Natural killer cell treated with Interleukin-12 subunit alpha and Interleukin-12 subunit beta and Interleukin-15 and Interleukin-18, amount 100 ng/mL, for 72 hours (primary cell): ENCODE measurements around the gene RALGDS. TPM values are rescaled to one million over a fixed set of nuclear protein-coding genes. Genes with fewer than 3 reads are reported as not detected.

Experiments used
- ATAC-seq, 2 donors: fragments of 150-1000 bp; cut with Tn5 transposase in 1 of 2; sonication (Bioruptor Pico), chemical (Tn5 transposase) in 1 of 2; 2 replicates each; pipeline ENCODE4 v1.10.0; 2021
- DNase-seq: peaks from one replicate; pipeline ENCODE4 v3.0.0; 2022; ENCODE audit warnings: low spot score
- H3K27ac Mint-ChIP-seq, 2 donors: 1 replicate in 1 of 2; 2 replicates in 1 of 2; pipeline ENCODE4 v1.8.0; 2022; ENCODE audit warnings: mixed read lengths in 2 of 2, mild to moderate bottlenecking in 1 of 2, moderate library complexity in 1 of 2
- H3K27me3 Mint-ChIP-seq, 2 donors: 1 replicate in 1 of 2; 2 replicates in 1 of 2; pipeline ENCODE4 v1.8.0; 2022; ENCODE audit warnings: mixed read lengths in 2 of 2
- H3K36me3 Mint-ChIP-seq: one replicate; pipeline ENCODE4 v1.8.0; 2022; ENCODE audit warnings: mixed read lengths
- H3K4me1 Mint-ChIP-seq, 2 donors: 1 replicate in 1 of 2; 2 replicates in 1 of 2; pipeline ENCODE4 v1.8.0; 2022; ENCODE audit warnings: low read depth in 2 of 2, mixed read lengths in 2 of 2, mild to moderate bottlenecking in 1 of 2
- H3K4me3 Mint-ChIP-seq: one replicate; pipeline ENCODE4 v1.8.0; 2022; ENCODE audit warnings: mixed read lengths
- H3K9me3 Mint-ChIP-seq: 2 replicates; pipeline ENCODE4 v1.8.0; 2022; ENCODE audit warnings: mixed read lengths
- total RNA-seq, 2 donors: library from RNA; stranded (reverse); gene quantifications; one replicate each; pipeline ENCODE4 v1.2.3, GENCODE V29; 2022

Gene RALGDS
- total RNA-seq, 2 donors from 2014 or later, result 138 to 159 TPM

DNA sequence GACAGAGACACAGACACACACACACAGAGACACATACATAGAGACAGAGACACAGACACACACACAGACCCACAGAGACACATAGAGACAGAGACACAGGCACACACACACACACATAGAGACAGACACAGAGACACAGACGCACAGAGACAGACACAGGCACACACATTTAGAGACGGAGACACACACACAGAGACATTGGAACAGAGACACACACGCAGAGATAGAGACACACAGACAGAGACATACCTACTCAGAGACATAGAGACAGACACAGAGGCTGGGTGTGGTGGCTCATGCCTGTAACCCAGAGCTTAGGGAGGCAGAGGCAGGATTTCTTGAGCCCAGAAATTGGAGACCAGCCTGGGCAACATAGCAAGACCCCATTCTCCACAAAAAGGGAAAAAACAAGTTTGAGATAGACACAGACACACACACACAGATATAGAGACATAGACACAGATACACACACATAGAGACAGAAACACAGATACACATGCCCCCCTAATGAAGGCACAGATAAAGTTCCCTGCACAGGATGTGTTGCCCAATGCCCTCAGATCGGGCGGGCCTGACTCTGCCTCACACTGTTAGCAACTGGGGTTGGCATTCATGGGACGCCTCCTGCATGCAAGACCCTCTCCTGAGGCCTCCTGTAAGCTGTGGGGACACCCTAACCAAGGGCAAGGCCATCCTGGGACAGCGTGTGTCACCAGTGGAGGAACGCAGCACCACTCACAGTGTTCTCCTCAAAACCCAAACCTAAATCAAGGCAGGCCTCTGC, 3.3 kb upstream of the RALGDS start:
- no peaks in the 10 kb centered on the region for H3K9me3 Mint-ChIP-seq
- H3K27ac Mint-ChIP-seq, result peak overlapping the region; percentile 74 to 90
- peak overlapping the region; percentile 72 for H3K4me3 Mint-ChIP-seq
- ATAC-seq, result no peak
- no peak for DNase-seq
- H3K4me1 Mint-ChIP-seq, result peaks cover 49 to 66% of the 10 kb centered on the region in 2 donors
- H3K36me3 Mint-ChIP-seq, result no peaks in the 10 kb centered on the region
- no peaks in the 10 kb centered on the region for H3K27me3 Mint-ChIP-seq

DNA sequence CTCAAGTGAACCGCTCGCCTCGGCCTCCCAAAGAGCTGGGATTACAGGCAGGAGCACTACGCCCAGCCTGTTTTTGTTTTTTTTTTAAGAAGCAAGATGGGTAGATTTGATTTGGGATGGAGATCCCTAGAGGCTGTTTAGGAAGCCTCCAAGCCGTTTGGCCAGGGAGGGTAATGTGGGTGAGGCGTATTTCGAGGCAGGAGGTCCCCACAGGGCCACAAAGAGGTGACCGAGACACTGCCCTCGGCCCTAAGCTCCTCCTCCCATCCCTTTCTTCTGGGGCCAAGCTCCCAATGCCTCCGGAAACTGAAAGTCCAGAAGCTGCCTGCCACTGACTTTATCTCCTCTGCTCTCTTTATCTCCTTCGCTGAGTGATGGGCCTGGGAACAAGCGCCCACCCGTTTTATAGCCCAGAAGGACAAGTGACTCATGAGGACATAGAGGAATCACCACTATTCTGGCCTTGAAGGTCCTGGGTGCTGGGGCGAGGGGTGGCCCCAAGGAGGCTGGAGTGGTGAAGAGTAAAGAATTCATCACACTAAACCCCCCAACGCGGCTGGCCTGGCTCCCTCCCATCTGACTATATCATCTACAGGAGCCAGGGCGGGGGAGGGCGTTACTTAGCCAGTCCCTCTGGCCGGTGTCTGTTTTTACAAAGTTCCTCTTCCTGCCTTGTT, 2.0 kb upstream of the RALGDS start:
- Mint-ChIP-seq H3K36me3 (no peaks in the 10 kb centered on the region), H3K4me3 (peak overlapping the region; percentile 72), H3K9me3 (no peaks in the 10 kb centered on the region), H3K4me1 (peaks cover 54 to 71% of the 10 kb centered on the region in 2 donors), H3K27me3 (no peaks in the 10 kb centered on the region), H3K27ac (peak overlapping the region; percentile 74 to 90)
- ATAC-seq, result no peak
- DNase-seq, result no peak

DNA sequence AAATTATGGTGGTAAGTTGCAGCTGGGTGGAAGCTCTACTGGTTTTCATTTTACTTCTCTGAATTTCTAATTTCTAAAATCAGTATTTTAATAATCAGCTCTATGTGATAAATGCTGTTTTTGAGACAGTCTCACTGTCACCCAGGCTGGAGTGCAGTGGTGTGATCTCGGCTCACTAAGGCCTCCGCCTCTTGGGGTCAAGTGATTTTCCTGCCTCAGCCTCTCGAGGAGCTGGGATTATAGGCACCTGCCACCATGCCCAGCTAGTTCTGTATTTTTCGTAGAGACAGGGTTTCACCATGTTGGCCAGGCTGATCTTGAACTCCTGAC, 1.5 kb upstream of the RALGDS start:
- ATAC-seq (no peak), DNase-seq (no peak)
- H3K9me3 Mint-ChIP-seq, result no peaks in the 10 kb centered on the region
- no peaks in the 10 kb centered on the region for H3K36me3 Mint-ChIP-seq
- peak overlapping the region; percentile 72 for H3K4me3 Mint-ChIP-seq
- H3K27ac Mint-ChIP-seq, result peak overlapping the region; percentile 74 to 90
- no peaks in the 10 kb centered on the region for H3K27me3 Mint-ChIP-seq
- H3K4me1 Mint-ChIP-seq, result peaks cover 53 to 71% of the 10 kb centered on the region in 2 donors

DNA sequence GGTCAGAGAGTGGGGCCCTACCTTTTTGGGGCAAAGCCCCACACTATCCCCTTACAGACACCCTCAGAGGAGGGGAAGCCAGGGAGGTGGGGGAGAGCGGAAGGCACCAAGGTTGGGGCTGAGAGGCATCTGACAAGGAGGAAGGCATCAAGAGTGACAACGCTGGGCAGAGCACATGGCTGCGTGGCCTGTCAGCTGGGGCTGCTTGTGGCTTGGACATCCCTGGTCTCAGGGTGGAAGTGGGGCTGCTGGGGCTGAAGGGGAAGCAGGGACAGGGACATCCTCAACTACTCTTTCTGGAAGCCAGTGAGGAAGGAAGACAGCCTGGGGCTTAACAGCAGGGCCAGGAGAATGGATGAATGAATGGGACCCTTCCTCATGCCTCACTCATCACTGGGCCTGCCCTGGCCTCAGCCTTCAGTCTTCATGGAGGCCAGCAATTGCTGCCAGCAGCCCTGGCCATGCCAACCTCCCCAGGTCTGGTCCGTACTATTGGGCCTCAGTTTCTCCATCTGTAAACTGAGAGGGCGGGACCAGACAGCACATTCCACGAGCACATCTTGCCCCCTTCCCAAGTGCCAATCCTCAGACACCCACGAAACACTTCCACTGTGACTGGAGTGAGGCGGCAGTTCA, 993 bp upstream of the RALGDS start:
- DNase-seq (no peak), ATAC-seq (no peak)
- H3K4me3 Mint-ChIP-seq, result peak overlapping the region; percentile 61
- no peaks in the 10 kb centered on the region for H3K27me3 Mint-ChIP-seq
- H3K27ac Mint-ChIP-seq, result peak overlapping the region; percentile 74 to 90
- no peaks in the 10 kb centered on the region for H3K9me3 Mint-ChIP-seq
- H3K36me3 Mint-ChIP-seq, result no peaks in the 10 kb centered on the region
- H3K4me1 Mint-ChIP-seq, result peaks cover 54 to 68% of the 10 kb centered on the region in 2 donors

DNA sequence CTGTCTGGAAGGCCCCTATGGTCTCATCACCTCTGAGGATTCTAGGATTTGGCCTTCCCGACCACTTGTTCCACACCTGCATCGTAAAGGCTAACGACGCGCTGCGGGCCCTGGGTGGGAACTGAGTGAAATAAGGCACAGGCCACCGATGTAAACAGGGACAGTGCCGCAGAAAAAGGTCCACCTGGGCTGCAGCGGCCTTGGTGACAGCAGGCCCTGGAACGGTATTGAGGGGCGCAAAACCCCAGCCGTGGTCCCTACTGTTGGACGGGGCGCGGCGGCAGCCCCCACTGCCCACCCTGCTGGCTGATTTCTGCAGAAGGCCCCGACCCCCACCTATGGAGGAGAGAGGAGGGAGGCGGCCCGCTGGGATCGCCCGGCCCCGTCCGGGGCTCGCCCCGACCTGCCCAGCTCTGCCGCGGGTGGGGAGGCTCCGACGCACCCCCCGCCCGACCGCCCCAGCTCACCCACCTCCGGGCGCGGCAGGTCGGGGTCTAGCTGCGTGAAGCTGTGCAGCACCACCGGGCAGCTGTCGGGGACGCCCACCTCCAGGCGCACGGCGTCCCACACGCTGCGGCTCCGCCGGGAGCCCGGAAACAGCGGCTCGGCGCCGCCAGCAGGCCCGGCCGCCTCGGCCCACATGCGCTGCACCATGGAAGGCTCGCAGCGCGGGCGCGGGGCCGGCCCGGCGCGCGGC, 391 bp downstream of the RALGDS start:
- peaks cover 54 to 60% of the 10 kb centered on the region in 2 donors for H3K4me1 Mint-ChIP-seq
- DNase-seq, result no peak

DNA sequence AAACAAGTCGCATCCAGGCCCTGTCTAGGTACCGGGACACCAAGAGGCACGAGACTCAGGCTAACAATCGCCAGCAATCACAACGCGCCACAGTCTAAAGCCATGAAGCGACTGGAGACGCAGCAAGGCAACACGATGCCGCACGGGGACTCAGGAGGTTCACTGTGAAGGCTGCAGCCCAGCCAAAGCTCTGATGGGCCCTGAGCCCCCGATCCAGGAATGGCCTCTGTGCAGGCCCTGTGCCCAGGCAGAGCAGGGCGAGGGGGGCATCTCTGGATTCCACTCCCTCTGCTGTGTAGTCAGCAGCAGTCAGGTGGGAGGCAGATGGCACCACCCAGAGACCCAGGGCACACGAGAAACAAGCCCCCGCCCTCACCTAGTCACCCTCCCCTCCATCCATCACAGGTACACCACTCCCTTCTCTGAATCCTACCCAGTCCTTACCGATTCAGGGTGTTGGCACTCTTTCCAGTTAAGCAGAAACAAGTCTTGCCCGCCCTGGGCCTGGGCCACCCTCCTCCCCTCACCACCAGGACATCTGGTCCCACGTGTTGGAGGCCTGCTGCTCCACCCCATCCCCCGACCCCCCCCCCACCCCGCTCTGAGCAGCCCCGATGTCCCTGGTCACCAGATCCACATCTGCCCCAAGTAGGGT, 1.1 kb downstream of the RALGDS start:
- peak overlapping the region; percentile 48 to 60 for H3K27ac Mint-ChIP-seq
- ATAC-seq (no peak), DNase-seq (no peak)
- H3K4me3 Mint-ChIP-seq, result peak overlapping the region; percentile 83
- H3K27me3 Mint-ChIP-seq, result no peaks in the 10 kb centered on the region
- no peaks in the 10 kb centered on the region for H3K36me3 Mint-ChIP-seq
- no peaks in the 10 kb centered on the region for H3K9me3 Mint-ChIP-seq
- H3K4me1 Mint-ChIP-seq, result peaks cover 58 to 62% of the 10 kb centered on the region in 2 donors

More for the DNA sequence above, 391 bp downstream of the RALGDS start:
- no peaks in the 10 kb centered on the region for H3K36me3 Mint-ChIP-seq
- H3K27me3 Mint-ChIP-seq, result no peaks in the 10 kb centered on the region
- H3K9me3 Mint-ChIP-seq, result no peaks in the 10 kb centered on the region
- ATAC-seq, result no peak
- peak overlapping the region; percentile 83 for H3K4me3 Mint-ChIP-seq
- peak overlapping the region; percentile 48 to 60 for H3K27ac Mint-ChIP-seq

DNA sequence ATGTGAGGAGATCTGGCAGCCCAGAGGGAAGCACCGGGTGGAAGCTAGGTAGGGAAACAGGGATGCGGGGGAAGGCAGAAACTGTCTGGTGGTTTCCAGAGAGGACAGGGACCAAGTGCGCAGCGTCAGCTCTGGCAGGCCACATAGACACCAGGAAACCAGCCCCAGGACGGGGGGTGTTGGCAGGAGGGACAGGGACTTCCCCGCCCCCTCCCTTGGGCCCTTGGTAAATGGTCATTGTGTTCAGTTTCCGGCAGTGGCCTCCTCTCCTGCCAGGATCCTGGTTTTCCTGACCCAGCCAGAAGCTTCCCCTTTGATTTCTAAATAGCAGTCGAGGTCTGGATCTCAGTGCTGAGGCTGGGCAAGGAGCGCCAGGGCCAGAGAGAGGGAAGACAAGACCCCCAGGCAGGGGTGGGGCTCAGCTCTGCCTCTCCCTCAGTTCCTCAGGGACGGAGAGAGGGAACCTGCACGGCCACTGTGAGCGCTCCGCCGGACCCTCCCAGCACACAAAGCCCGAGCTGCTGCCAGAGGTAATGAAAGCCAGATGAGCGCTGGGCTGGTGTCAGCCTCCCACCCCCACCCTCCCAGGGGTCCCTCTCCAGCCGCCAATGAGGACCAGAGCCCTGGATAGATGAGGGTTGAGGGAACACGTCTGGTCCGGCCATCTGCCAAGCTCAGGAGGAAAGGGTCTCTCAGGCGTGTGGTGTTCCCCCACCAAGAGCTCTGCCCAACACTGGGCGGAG, 1.8 kb downstream of the RALGDS start:
- H3K4me1 Mint-ChIP-seq, result peaks cover 55 to 62% of the 10 kb centered on the region in 2 donors
- H3K9me3 Mint-ChIP-seq, result no peaks in the 10 kb centered on the region
- H3K36me3 Mint-ChIP-seq, result no peaks in the 10 kb centered on the region
- no peaks in the 10 kb centered on the region for H3K27me3 Mint-ChIP-seq
- H3K27ac Mint-ChIP-seq, result peak overlapping the region; percentile 85 to 97
- DNase-seq, result no peak
- no peak for ATAC-seq
- H3K4me3 Mint-ChIP-seq, result peak overlapping the region; percentile 83

DNA sequence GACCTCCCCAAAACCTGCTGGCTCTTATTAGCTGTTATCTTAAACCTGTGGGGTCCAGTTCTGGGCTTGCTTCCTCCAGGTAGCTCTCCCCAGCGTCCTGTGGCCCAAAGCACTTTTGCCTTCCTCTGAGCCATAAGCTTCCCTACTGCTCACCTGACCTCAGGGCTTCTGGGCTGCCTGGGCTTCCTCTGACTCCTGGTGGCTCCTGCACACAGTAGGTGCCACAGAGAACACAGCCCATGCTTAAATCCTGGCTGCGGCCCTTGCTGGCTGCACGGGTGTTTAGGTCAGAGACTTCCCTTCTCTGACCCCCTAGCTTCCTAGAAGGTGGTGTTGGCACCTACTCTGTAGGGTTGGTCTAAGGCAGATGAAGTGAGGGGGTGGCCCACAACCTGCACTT, 2.5 kb downstream of the RALGDS start:
- ATAC-seq (no peak), DNase-seq (no peak)
- Mint-ChIP-seq H3K27me3 (no peaks in the 10 kb centered on the region), H3K4me1 (peaks cover 53 to 61% of the 10 kb centered on the region in 2 donors), H3K9me3 (no peaks in the 10 kb centered on the region), H3K36me3 (no peaks in the 10 kb centered on the region), H3K4me3 (peak overlapping the region; percentile 83), H3K27ac (peak overlapping the region; percentile 85 to 97)

DNA sequence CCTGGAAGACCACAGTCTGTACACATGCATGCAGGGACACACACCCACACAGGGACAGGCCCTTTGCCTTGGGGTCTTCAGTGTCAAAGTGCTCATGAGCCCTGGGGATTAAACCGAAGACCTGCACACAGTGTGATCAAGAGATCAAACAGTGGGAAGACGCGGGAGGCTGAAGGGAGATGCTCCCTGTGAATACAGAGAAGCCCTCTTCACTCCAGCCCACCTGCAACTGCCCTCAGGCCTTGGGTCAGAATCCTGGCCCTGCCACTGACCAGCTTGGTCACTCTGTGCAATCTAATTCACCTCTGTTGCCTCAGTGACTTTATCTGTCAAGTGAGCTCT, 2.9 kb downstream of the RALGDS start:
- no peak for ATAC-seq
- H3K27me3 Mint-ChIP-seq, result no peaks in the 10 kb centered on the region
- peaks cover 53 to 61% of the 10 kb centered on the region in 2 donors for H3K4me1 Mint-ChIP-seq
- no peaks in the 10 kb centered on the region for H3K9me3 Mint-ChIP-seq
- H3K27ac Mint-ChIP-seq, result peak overlapping the region; percentile 85 to 97
- H3K4me3 Mint-ChIP-seq, result peak overlapping the region; percentile 83
- no peak for DNase-seq
- H3K36me3 Mint-ChIP-seq, result no peaks in the 10 kb centered on the region

DNA sequence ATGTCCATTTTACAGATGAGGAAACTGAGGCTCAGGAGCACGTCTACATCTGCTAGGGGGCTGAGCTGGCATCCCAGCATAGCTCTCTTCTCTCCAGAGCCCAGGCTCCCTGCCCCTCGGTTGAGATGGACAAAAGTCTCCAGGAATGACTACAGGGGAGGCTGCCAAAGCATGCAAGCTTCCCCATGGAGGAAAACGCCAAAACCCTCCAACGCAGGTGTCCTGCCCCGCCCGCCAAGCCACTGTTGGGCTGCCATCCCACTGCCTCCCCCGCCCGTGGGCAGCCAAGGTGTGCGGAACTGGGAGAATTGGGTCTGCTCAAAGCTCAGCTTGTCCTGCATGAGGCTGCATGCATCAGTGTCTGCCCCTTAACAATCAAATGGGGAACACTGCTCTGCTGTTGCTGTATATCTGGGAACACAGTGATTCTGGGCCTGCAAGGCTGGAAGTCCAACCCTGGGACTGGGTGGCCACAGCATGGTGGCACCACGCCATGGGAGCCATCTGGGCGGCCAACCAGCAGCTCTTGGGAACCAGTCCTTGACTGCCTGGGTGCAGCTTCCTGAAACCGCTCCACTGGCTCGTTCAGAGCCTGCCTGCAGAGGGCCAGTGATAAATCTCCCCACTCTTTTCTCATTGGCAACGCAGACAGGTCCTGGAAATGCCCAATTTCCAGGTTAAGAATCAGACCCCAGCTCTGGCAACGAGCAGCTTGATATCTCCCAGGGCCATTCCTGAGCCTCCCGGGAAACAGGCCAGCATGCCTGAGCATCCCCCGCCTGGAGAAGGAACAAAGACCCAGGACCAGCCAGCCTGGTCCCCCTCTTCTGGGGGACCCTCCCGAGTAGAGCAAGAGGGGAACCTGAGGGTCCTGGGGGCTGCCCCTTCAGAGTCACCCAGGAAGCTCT, 3.5 kb downstream of the RALGDS start:
- ATAC-seq, result no peak
- Mint-ChIP-seq H3K4me1 (peaks cover 57 to 61% of the 10 kb centered on the region in 2 donors), H3K27me3 (no peaks in the 10 kb centered on the region), H3K27ac (peak overlapping the region; percentile 85 to 97), H3K9me3 (no peaks in the 10 kb centered on the region), H3K36me3 (no peaks in the 10 kb centered on the region), H3K4me3 (peak overlapping the region; percentile 83)
- no peak for DNase-seq

DNA sequence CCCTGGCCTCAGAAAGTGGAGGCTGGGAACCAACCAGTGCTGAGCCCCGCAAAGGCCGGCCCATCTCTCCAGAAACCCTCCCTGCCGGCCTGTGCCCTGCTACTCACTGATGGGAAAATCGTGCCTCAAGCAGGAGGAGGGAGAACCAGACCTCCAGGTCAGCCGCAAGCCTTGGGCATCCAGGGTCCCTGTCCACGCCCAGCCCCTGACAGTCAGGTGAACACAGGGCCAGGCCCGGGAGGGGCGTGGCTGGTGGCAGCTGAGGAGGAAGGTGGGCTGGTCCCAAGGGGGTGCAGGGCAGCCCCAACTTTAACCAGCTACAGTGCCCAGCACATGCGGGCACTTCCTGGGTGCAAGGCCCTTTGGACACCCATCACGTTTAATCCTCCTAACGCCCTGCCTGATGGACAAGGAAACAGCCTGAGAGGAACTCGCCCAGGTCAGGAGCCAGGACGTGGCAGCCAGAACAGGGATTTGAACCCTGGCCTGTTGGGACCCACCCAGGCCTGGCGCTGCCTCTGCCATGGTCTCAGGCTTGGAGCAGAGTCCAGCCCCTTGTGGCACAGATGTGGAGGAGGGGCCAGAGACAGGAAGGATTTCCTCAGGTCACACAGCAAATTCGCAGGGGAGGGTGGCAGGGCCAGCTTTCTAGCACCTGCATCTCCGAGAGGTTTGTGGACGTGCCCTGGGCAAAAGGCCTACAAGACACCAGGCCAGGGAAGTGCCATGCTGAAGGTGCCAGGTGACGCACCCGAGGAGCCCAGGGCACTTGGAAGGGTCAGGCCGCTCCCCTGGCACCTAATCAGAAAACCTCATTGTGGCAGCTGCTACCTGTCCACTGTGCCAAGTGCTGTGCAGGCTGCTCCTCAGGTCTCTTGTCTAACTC, 4.5 kb downstream of the RALGDS start:
- DNase-seq (no peak), ATAC-seq (no peak)
- Mint-ChIP-seq H3K4me3 (peak overlapping the region; percentile 27), H3K36me3 (no peaks in the 10 kb centered on the region), H3K27me3 (no peaks in the 10 kb centered on the region), H3K4me1 (peaks cover 59% of the 10 kb centered on the region in 2 donors), H3K27ac (peak overlapping the region; percentile 94 to 97), H3K9me3 (no peaks in the 10 kb centered on the region)
